IPS-NIHi7 (cell line): ENCODE measurements around the gene KSR2.
"Not testable (repeated sequence)": the region's sequence is repeated elsewhere in the genome, so short reads cannot be mapped to it uniquely, and the experiment has no call there.

ENCODE experiments used
- DNase-seq: peaks from one replicate; pipeline ENCODE4 v3.0.0; 2012; ENCODE audit warnings: mixed read lengths; ENCODE audit errors: extremely low spot score

Gene KSR2

DNA sequence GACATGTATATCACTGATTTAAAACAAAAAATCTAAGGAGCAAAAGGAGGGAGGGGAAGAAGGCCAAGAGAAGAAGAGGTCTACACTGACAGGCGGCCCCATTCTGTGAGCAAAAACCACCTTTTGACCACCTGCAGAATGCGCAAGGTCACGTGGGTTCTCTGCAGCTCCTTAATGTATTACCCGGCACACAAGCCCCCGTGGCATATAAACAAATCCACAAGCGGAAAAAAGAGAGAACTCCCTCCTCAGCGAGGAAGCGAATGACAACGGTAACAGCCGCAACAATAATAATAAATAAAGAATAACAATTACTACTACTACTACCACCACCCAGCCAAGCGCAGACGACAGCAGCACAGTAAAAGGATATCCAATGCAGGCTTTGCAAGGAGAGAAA, 1.3 kb downstream of the KSR2 start:
- no peak for DNase-seq

DNA sequence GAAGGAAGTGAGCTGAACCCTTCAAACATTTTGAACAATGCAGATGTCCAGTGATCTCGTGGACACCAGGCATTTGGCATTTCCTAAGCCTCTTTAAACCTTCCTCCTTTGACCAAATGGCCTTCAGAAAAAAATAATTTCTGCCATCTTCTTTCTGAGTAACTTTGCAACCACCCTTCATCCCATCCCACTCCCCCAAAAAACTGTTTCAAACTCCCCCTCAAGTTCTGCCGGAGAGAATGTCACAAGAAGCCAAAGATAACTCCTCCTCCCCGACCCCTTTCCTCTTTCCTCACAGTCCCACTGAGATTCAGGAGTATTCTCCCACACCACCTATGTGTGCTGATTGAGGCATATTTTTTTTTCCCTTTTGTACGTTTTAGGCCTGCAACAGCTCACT, 1.7 kb downstream of the KSR2 start:
- no peak for DNase-seq

DNA sequence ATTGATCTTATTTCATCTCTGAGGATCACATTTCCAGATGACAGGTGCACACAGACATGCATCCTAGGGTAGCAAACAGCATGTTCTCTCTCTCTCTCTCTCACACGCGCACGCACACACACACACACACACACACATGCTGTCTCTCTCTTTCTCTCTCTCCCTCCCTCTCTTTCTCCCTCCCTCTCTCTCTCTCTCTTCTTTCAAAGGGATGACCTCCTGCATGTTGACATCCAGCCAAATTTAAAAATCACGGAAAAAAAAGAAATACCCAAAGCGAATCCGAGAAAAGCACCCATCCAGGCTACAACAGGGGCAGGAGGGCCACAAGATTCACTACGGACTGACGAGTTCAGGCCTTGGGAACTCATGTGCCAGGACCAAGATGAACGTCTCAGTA, 2.3 kb downstream of the KSR2 start:
- no peak for DNase-seq

DNA sequence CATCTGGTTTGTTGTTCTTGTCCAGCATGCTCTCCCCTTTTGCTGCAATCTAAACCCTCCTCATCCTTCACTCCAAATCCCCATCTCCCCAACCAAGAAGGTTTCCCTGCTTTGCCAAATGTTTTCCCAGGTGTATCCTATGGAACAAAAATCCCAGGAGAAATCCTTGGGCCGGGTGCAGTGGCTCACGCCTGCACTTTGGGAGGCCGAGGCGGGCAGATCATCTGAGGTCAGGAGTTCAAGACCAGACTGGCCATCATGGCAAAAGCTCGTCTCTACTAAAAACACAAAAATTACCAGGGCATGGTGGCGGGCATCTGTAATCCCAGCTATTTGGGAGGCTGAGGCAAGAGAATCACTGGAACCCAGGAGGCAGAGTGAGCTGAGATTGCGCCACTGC, 5.0 kb downstream of the KSR2 start:
- DNase-seq, result no peak

DNA sequence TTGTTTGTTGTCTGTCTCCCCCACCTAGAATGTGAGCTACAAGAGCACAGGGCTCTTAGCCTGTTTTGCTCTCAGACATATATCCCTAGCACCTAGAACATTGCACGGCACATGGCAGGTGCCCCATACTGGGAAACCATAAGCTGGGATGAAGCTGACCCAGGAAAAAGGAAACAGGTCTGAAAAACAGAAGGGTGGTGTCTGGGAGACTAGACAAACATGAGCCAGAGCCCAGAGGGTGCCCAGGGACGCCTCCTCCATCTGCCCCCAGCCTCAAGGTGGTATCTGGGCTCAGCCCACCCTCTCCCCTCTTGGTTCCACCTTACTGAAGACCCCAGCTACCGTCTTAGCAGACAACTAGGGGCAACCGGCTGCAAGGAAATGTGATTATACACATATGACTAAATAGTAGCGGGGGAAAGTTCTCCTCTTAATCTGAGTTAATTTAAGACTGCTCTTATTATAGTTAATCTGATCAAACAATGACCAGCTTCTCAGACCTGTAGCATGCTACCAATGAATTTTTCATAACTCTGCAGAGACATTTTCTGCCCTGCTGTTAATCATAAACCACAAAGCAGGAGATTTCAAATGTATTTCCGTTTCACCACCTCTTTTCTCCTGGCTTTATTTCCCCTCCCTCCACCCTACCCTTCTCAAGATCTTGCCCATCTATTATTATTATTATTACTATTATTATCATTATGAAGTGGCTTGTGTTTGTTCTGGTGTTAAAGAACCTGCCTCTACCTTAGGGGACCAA, 31.9 kb downstream of the KSR2 start:
- no peak for DNase-seq

- no peak for DNase-seq
Observed at GRCh38 chr12:117933545-117933944, 35.2 kb downstream of the KSR2 start.

DNA sequence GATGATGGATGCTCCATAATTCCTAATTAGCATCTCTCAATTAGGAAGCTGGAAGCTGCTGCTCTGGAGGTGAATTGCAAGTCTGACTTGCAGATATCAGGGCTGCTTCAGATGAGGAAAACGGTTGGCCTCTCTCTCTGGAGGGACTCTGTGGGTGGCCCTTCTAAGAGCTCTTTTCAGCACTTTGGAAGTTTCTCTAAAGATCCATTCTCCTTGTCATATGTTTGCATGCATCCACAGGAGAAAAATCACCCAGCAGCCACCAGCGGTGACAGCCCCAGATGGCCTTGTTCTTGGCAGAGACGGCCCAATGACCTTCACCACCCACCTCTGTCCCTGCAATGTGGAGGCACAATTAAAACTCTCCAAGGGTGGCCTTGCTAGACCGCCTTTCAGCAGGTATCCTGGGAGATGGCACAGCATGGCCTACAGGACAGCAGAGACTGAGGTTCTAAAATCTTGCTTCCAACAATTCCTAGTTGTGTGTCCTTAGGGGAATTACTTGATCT, 42.3 kb downstream of the KSR2 start:
- DNase-seq, result no peak

GRCh38 chr12:117921929-117922777, 46.6 kb downstream of the KSR2 start:
- no peak for DNase-seq

- no peak for DNase-seq
Observed at GRCh38 chr12:117919479-117919878, 49.3 kb downstream of the KSR2 start.

- no peak for DNase-seq
Observed at GRCh38 chr12:117914686-117915085, 54.1 kb downstream of the KSR2 start.

DNA sequence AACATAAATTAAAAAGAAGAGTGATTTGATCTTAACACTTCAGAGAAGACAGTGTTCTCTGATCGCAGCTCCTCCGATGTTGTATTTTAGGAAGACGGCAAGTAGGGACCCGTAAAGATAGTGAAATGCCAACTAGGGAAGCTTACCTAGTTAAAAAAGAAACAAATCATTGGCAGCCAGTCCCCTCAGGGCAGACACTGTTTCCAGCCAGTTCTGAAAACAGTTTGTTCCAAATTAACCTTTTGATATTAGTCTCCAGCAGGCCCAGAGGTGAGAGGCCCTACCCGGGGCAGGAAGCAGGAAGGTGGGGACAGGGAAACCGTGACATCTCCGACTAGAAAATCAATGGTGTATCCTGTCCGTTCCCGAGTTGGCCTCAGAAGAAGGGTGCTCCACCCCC, 56.0 kb downstream of the KSR2 start:
- DNase-seq, result no peak

DNA sequence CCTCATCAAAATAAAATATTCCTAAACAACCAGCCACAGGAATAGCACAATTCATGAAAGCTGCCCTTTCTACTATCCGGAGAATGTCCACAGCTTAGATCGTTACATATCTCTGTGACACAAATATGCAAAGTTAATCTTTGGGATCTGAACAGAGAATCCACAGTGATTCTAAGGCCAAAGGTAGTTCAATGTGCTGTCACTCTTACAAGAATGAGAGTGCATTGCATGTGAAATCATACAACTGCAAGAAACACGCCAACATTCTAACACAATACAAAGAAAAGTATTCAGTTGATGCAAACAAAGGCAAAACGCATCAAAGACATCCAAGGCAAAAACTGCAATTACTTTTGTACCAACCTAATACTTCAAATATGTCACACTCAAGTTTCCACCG, 60.4 kb downstream of the KSR2 start:
- no peak for DNase-seq

GRCh38 chr12:117907108-117907689, 61.6 kb downstream of the KSR2 start:
- DNase-seq, result peak; percentile 27

- no peak for DNase-seq
Observed at GRCh38 chr12:117904051-117904450, 64.7 kb downstream of the KSR2 start.

DNA sequence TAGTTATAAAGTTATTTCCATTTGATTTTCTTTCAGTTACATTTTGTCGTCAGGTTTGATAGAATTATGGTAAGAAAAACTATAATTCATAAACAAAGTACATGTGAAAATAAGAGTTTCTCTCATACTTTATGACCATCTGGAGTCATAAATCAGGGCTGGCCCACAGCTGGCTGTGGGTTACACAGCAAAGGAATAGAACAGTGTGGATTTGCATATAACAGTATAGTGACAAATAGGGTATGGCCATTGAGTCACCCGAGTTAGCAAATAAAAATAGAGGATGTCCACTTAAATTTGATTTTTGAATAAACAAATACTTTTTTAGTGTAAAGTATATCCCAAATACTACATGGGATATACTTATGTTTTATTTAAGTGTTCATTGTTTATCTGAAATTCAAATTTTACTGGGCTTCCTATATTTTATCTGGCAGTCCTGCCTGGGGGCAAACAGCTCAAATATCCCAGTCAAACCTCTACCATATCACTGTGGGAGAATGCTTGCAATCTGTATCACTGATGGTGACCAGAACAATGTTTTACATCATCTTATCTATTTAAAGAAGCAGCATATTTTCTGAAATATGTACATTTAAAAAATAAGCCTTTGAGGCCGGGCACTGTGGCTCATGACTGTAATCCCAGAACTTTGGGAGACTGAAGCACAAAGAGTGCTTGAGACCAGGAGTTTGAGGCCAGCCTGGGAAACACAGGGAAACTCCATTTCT, 65.5 kb downstream of the KSR2 start:
- no peak for DNase-seq

GRCh38 chr12:117901631-117902030, 67.2 kb downstream of the KSR2 start:
- DNase-seq, result no peak

GRCh38 chr12:117900561-117900960, 68.2 kb downstream of the KSR2 start:
- DNase-seq, result no peak

DNA sequence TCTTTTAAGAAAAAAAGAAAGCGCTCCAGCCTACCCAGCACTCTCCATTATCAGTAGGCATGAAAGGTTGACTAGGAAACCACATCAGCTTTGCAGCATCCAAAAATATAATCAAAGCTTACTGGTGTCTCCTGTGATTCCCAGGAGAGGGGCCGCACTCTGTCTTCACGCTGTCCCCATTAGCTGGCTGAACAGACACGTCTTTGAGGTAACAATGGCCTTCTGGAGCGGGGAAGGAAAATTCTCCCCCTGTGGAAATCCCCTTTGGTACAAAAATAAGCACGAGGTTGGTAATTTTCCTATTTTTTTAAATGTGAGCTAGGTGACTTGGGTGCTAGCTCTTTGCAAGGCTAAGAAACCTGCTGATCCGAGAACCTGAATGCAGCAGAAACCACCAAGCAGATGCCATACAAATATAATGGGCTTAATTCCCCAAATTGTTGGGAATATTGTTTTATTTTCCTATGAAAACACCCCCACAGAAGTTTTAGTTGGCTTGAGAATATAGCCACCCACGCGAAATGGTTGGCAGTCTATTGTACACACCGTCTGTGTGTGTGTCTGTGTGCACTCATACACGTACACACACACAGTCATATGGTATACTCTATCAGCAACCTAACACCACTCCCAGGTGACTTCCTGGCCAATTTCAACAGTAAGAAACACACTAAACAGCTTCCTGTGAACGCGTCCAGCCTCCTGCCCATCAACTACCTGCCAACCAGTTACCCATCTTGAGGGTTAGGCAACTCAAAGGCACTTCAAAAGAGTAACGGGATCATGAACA, 71.2 kb downstream of the KSR2 start:
- no peak for DNase-seq

GRCh38 chr12:117896009-117896408, 72.8 kb downstream of the KSR2 start:
- DNase-seq, result no peak

DNA sequence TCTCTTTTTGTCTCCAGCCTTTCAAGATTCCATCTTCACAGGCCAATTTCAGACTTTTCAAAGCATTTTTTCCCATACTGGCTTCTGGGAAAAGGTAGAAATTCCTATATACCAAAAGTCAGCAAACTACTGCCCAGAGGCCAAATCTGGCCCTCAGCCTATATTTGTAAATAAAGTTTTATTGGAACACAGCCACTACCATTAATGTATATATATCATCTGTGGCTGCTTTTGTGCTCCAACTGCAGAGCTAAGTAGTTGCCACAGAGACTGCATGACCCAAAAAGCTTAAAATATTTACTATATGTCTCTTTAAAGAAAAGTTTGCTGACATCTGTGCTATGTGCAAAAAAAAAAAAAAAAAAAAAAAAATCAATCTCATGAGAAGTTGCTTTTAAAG, 76.3 kb downstream of the KSR2 start:
- no peak for DNase-seq

- not testable (repeated sequence) for DNase-seq
Observed at GRCh38 chr12:117891265-117891664, 77.5 kb downstream of the KSR2 start.
